HepG2 (cell line): ENCODE data around the gene LCE3D. TPM values are rescaled to one million over a fixed set of nuclear protein-coding genes. Genes with fewer than 3 reads are reported as not detected.
"Not testable (repeated sequence)": the region's sequence is repeated elsewhere in the genome, so short reads cannot be mapped to it uniquely, and the experiment has no call there.

Experiments used
- ATAC-seq: fragments of 200-7000 bp; cut with Tn5 transposase; 3 replicates; pipeline ENCODE4 v1.9.1; 2020; ENCODE audit warnings: mild to moderate bottlenecking, moderate library complexity
- BruUV-seq: library from RNA; stranded (reverse); fragments of 400-500 nt; replicated peaks from 2 replicates; lab custom pipeline; 2021; lab: Mats Ljungman, UMichigan
- CTCF ChIA-PET: fragments of 300-600 bp; formaldehyde crosslinking; extraction: SDS; loops from one replicate; lab custom pipeline; 2021; ENCODE audit warnings: low total read pairs, inconsistent platforms, low intra/inter-chr PET ratio; lab: Yijun Ruan, JAX
- POLR2A ChIA-PET: fragments of 350-600 bp; sonication (Branson Sonifier 250); formaldehyde crosslinking; loops from one replicate; lab custom pipeline; 2020; ENCODE audit warnings: antibody characterized with exemption, inconsistent platforms; lab: Yijun Ruan, JAX
- DNase-seq: peaks from one replicate; pipeline ENCODE4 v3.0.0-alpha.2; 2015; ENCODE audit warnings: low spot score
- FAIRE-seq: peaks from 3 replicates; lab custom pipeline; 2011; peaks lifted over from hg19 to GRCh38; lab: Jason Lieb, UNC
- H2AFZ ChIP-seq: one replicate; pipeline ENCODE4 v1.6.1; 2011; ENCODE audit warnings: low read length, inconsistent platforms
- H3K27ac ChIP-seq: fragments of 300-600 bp; 3 replicates; pipeline ENCODE4 v1.8.0; 2011; ENCODE audit warnings: mixed run types, mild to moderate bottlenecking, mixed read lengths, low read length, inconsistent platforms; ENCODE audit not compliant: insufficient read depth; ENCODE audit errors: extremely low read length
- H3K27me3 ChIP-seq, 2 experiments: fragments of 200-600 bp in 1 of 2; 2 replicates in 1 of 2; 3 replicates in 1 of 2; pipeline versions ENCODE4 v1.6.0 to v1.8.0; 2011; ENCODE audit warnings: low read length in 2 of 2, mild to moderate bottlenecking in 2 of 2, moderate library complexity in 2 of 2, inconsistent platforms in 1 of 2; ENCODE audit not compliant: insufficient read depth in 2 of 2, control insufficient read depth in 1 of 2
- H3K36me3 ChIP-seq, 2 experiments: fragments of 200-600 bp in 1 of 2; replicated peaks in 1 of 2; 2 replicates in 1 of 2; 3 replicates in 1 of 2; pipeline versions ENCODE4 v1.5.1 to v1.8.0; 2011; ENCODE audit warnings: low read length in 2 of 2, inconsistent platforms in 1 of 2; ENCODE audit not compliant: insufficient read depth in 2 of 2, control insufficient read depth in 1 of 2
- H3K4me1 ChIP-seq: 2 replicates; pipeline ENCODE4 v1.5.1; 2012; ENCODE audit warnings: low read length, inconsistent platforms; ENCODE audit not compliant: insufficient read depth
- H3K4me2 ChIP-seq: 2 replicates; pipeline ENCODE4 v1.6.0; 2011; ENCODE audit warnings: low read depth, low read length, inconsistent platforms
- H3K4me3 ChIP-seq, 3 experiments: fragments of 200-600 bp in 1 of 3; sonication (generic), shearing (Covaris generic) in 1 of 3; replicated peaks in 1 of 3; 2 replicates each; pipeline ENCODE4 v1.5.1; 2011 to 2016; ENCODE audit warnings: low read length in 3 of 3, inconsistent platforms in 2 of 3, low read depth in 2 of 3, mild to moderate bottlenecking in 2 of 3, control low read depth in 1 of 3, mixed read lengths in 1 of 3; ENCODE audit not compliant: insufficient read depth in 1 of 3
- H3K79me2 ChIP-seq: one replicate; pipeline ENCODE4 v1.6.1; 2011; ENCODE audit warnings: low read length, inconsistent platforms; ENCODE audit not compliant: insufficient read depth
- H3K9ac ChIP-seq: 2 replicates; pipeline ENCODE4 v1.6.0; 2011; ENCODE audit warnings: mild to moderate bottlenecking, low read depth, low read length, inconsistent platforms; ENCODE audit not compliant: insufficient read depth
- H3K9me3 ChIP-seq: 2 replicates; pipeline ENCODE4 v1.5.1; 2012; ENCODE audit warnings: mild to moderate bottlenecking, low read length
- H4K20me1 ChIP-seq: 2 replicates; pipeline ENCODE4 v1.6.0; 2011; ENCODE audit warnings: inconsistent platforms, mild to moderate bottlenecking, low read length, moderate library complexity; ENCODE audit not compliant: insufficient read depth
- GABPB1 ChIP-seq: IDR thresholded peaks from 2 replicates; pipeline ENCODE4 v1.6.1; 2016; ENCODE audit warnings: mild to moderate bottlenecking, missing genetic modification reagents, moderate library complexity, missing compliant biosample characterization
- HNF1A ChIP-seq, 2 experiments: sonication (generic) in 1 of 2; formaldehyde crosslinking in 1 of 2; IDR thresholded peaks; 2 replicates each; pipeline versions ENCODE4 v1.4.0 to v1.6.1; 2016 to 2020; ENCODE audit warnings: borderline replicate concordance in 1 of 2, low read depth in 1 of 2, mild to moderate bottlenecking in 1 of 2, missing genetic modification reagents in 1 of 2
- MAF1 ChIP-seq: sonication (generic); formaldehyde crosslinking; IDR thresholded peaks from 2 replicates; pipeline ENCODE4 v1.5.0; 2020; ENCODE audit warnings: missing genetic modification reagents, borderline replicate concordance
- NONO ChIP-seq, 2 experiments: fragments of 450-650 bp in 1 of 2; sonication (generic) in 1 of 2; formaldehyde crosslinking in 1 of 2; IDR thresholded peaks in 1 of 2; conservative IDR thresholded peaks in 1 of 2; 2 replicates each; pipeline versions ENCODE4 v1.6.1 to v1.8.0; 2017 to 2022; ENCODE audit warnings: mild to moderate bottlenecking in 1 of 2, missing genetic modification reagents in 1 of 2, moderate library complexity in 1 of 2
- NRL ChIP-seq: sonication (generic); formaldehyde crosslinking; IDR thresholded peaks from 2 replicates; pipeline ENCODE4 v1.5.0; 2020; ENCODE audit warnings: missing genetic modification reagents, mild to moderate bottlenecking, moderate library complexity, borderline replicate concordance
- SRSF1 ChIP-seq: fragments of 200-400 bp; formaldehyde crosslinking; optimal IDR thresholded peaks from 2 replicates; pipeline ENCODE3; 2017; ENCODE audit warnings: mild to moderate bottlenecking, low read depth, low read length, moderate library complexity
- TGIF2 ChIP-seq: IDR thresholded peaks from 2 replicates; pipeline ENCODE4 v1.6.1; 2016; ENCODE audit warnings: control low read depth, missing compliant biosample characterization
- ZFP37 ChIP-seq: sonication (generic); formaldehyde crosslinking; IDR thresholded peaks from 2 replicates; pipeline ENCODE4 v1.4.0; 2020; ENCODE audit warnings: missing genetic modification reagents, borderline replicate concordance
- ZNF468 ChIP-seq: sonication (generic); formaldehyde crosslinking; IDR thresholded peaks from 2 replicates; pipeline ENCODE4 v1.8.0; 2022; ENCODE audit warnings: mild to moderate bottlenecking, moderate library complexity, missing genetic modification reagents
- ZNF562 ChIP-seq: sonication (generic); formaldehyde crosslinking; IDR thresholded peaks from 2 replicates; pipeline ENCODE4 v1.8.0; 2022; ENCODE audit warnings: missing genetic modification reagents, borderline replicate concordance
- ZNF564 ChIP-seq: sonication (generic); formaldehyde crosslinking; IDR thresholded peaks from 2 replicates; pipeline ENCODE4 v1.8.1; 2023; ENCODE audit warnings: mild to moderate bottlenecking, missing genetic modification reagents
- ZNF589 ChIP-seq: sonication (generic); formaldehyde crosslinking; conservative IDR thresholded peaks from 2 replicates; pipeline ENCODE4 v1.8.0; 2022; ENCODE audit warnings: mild to moderate bottlenecking, moderate library complexity, missing genetic modification reagents
- ZNF660 ChIP-seq: sonication (generic); formaldehyde crosslinking; IDR thresholded peaks from 2 replicates; pipeline ENCODE4 v1.5.1; 2020; ENCODE audit warnings: mild to moderate bottlenecking, low read depth, missing genetic modification reagents, borderline replicate concordance
- WGBS: methylation state at CpG from one replicate; pipeline ENCODE4 v1.1.6; 2017; ENCODE audit warnings: low lambda C conversion rate; 5-methylcytosine and 5-hydroxymethylcytosine counted together
- in situ Hi-C: cut with HindIII; loops from 2 replicates; pipeline ENCODE4 v1.10.0; 2017; ENCODE audit warnings: low pct_unique_long_range_greater_than_20kb; ENCODE audit not compliant: extremely low pct_ligation_motif_present
- intact Hi-C: fragments of 100-400 bp; cut with micrococcal nuclease; formaldehyde crosslinking; loops from one replicate; pipeline ENCODE4 v1.10.0; 2022; ENCODE audit not compliant: unreplicated experiment
- polyA plus RNA-seq, 8 experiments: library from polyadenylated mRNA; depleted of rRNA in 3 of 8; stranded (reverse) in 7 of 8; unstranded in 1 of 8; fragments of >200 nt; fragmentation: Illumina TruSeq in 4 of 8; extraction: Trizol in 4 of 8; gene quantifications; 2 replicates each; pipeline versions ENCODE4 v1.2.1 to v1.2.3, GENCODE V29; 2011 to 2016; ENCODE audit warnings: low read depth in 4 of 8, missing spikeins in 1 of 8, mixed read lengths in 1 of 8; ENCODE audit not compliant: insufficient read depth in 1 of 8
- total RNA-seq, 5 experiments: library from RNA; depleted of rRNA; stranded (reverse); fragments of >200 nt; fragmentation: Illumina TruSeq; extraction: Trizol; gene quantifications; 2 replicates each; pipeline ENCODE4 v1.2.3, GENCODE V29; 2016; ENCODE audit warnings: low read depth in 1 of 5

Gene LCE3D
- total and polyA plus RNA-seq, 2 of the 13 experiments (the other 11 are each of a cell fraction or from before 2014, with no cell fraction given) = not detected

- TF ChIP-seq NONO (IDR thresholded peaks at IDR 0.05) = no peak
- TF ChIP-seq NONO (CRISPR knock-in tag; conservative IDR thresholded peaks at IDR 0.05) = no peak
- no peak for TF ChIP-seq MAF1 (CRISPR knock-in tag)
- TF ChIP-seq ZNF589 (CRISPR knock-in tag) = no peak
- TF ChIP-seq ZNF564 = no peak
- TF ChIP-seq ZFP37 = no peak
Observed at GRCh38 chr1:152565535-152566215, 14.6 kb downstream of the LCE3D start (continued).

- ATAC-seq (no peak), FAIRE-seq (no peak), DNase-seq (no peak)
- Histone ChIP-seq H3K27ac (no peak overlapping the region), H4K20me1 (no peaks in the 10 kb centered on the region), H3K9me3 (no peaks in the 10 kb centered on the region), H3K4me1 (no peaks in the 10 kb centered on the region), H3K4me2 (no peak overlapping the region), H3K36me3 (no peaks in the 10 kb centered on the region), H2AFZ (no peak overlapping the region), H3K27me3 (no peaks in the 10 kb centered on the region), H3K79me2 (no peaks in the 10 kb centered on the region), H3K9ac (no peak overlapping the region), H3K4me3 (no peak overlapping the region)
- no TSS peak for BruUV-seq
- ChIA-PET POLR2A (no interaction called here), CTCF (no interaction called here)
- TF ChIP-seq ZNF660 (no peak), ZNF468 (CRISPR knock-in tag) (no peak), ZNF562 (CRISPR knock-in tag) (no peak), HNF1A (IDR thresholded peaks at IDR 0.05; ENCODE audit: low read depth) (no peak), HNF1A (CRISPR knock-in tag; IDR thresholded peaks at IDR 0.05; ENCODE audit: borderline replicate concordance) (no peak), SRSF1 (no peak), TGIF2 (no peak), NRL (CRISPR knock-in tag) (no peak), GABPB1 (CRISPR knock-in tag) (no peak)
- in situ Hi-C loops = loop anchor here (5.0 kb wide), 1 partner anchor 57 kb away; the partner anchor contains the start of gene LCE3A
- intact Hi-C loops = no loop called here
- 0% methylated on average over 2 of the region's 2 CpGs for whole genome bisulfite sequencing
Observed at GRCh38 chr1:152565115-152565514, 15.2 kb downstream of the LCE3D start.

- POLR2A ChIA-PET, H3K36me3 ChIP-seq, H4K20me1 ChIP-seq, ATAC-seq, in situ Hi-C loops, H3K9ac ChIP-seq, H3K9me3 ChIP-seq, H3K79me2 ChIP-seq, DNase-seq, intact Hi-C loops, H3K4me1 ChIP-seq, CTCF ChIA-PET, H2AFZ ChIP-seq, H3K4me2 ChIP-seq, H3K27me3 ChIP-seq, BruUV-seq, FAIRE-seq, H3K4me3 ChIP-seq, H3K27ac ChIP-seq: not testable (repeated sequence)
- whole genome bisulfite sequencing = no CpG with 5 or more reads among the region's 1 CpG
Observed at GRCh38 chr1:152548358-152548757, 32.0 kb downstream of the LCE3D start.
